ENCODE measurements around the gene THAP7.
"Not testable (repeated sequence)": the region's sequence is repeated elsewhere in the genome, so short reads cannot be mapped to it uniquely, and the experiment has no call there.

THAP7 gene

GRCh38 chr22:20975541-20976290 lies 26.2 kb downstream of the THAP7 start:
- Histone ChIP-seq H3K27me3 (ENCODE audit: control insufficient read depth, insufficient read depth, low read length) (no peaks in the 10 kb centered on the region), H3K36me3 (ENCODE audit: control insufficient read depth, insufficient read depth, low read length) (no peaks in the 10 kb centered on the region), H3K4me1 (ENCODE audit: control insufficient read depth, insufficient read depth, low read length) (peaks cover 6% of the 10 kb centered on the region; the same call in 1 of the 2 replicates), H3K4me3 (ENCODE audit: low read length) (no peak overlapping the region), H3K27ac (ENCODE audit: low read length) (no peak overlapping the region), H3K9me3 (ENCODE audit: control insufficient read depth, insufficient read depth, low read length) (no peaks in the 10 kb centered on the region)
- no peak for DNase-seq (ENCODE audit: low read depth, low spot score)
- WGBS (ENCODE audit: insufficient coverage, insufficient read length): no CpG with 5 or more reads among the region's 14 CpGs

GRCh38 chr22:20974336-20974955 lies 27.5 kb downstream of the THAP7 start:
- Histone ChIP-seq H3K4me1 (ENCODE audit: control insufficient read depth, insufficient read depth, low read length) (peaks cover 2% of the 10 kb centered on the region; the same call in 1 of the 2 replicates), H3K27me3 (ENCODE audit: control insufficient read depth, insufficient read depth, low read length) (no peaks in the 10 kb centered on the region; the same call in 1 of the 2 replicates), H3K9me3 (ENCODE audit: control insufficient read depth, insufficient read depth, low read length) (no peaks in the 10 kb centered on the region), H3K4me3 (ENCODE audit: low read length) (no peak overlapping the region), H3K36me3 (ENCODE audit: control insufficient read depth, insufficient read depth, low read length) (no peaks in the 10 kb centered on the region), H3K27ac (ENCODE audit: low read length) (no peak overlapping the region)
- no peak for DNase-seq (ENCODE audit: low read depth, low spot score)
- WGBS (ENCODE audit: insufficient coverage, insufficient read length): no CpG with 5 or more reads among the region's 16 CpGs

GRCh38 chr22:20973634-20974286 lies 28.2 kb downstream of the THAP7 start:
- Histone ChIP-seq H3K9me3 (ENCODE audit: control insufficient read depth, insufficient read depth, low read length) (no peaks in the 10 kb centered on the region), H3K4me3 (ENCODE audit: low read length) (no peak overlapping the region), H3K4me1 (ENCODE audit: control insufficient read depth, insufficient read depth, low read length) (peaks cover 2% of the 10 kb centered on the region; the same call in 1 of the 2 replicates), H3K27me3 (ENCODE audit: control insufficient read depth, insufficient read depth, low read length) (peaks cover under 1% of the 10 kb centered on the region; the same call in 1 of the 2 replicates), H3K36me3 (ENCODE audit: control insufficient read depth, insufficient read depth, low read length) (no peaks in the 10 kb centered on the region), H3K27ac (ENCODE audit: low read length) (no peak overlapping the region)
- no CpG with 5 or more reads among the region's 21 CpGs for WGBS (ENCODE audit: insufficient coverage, insufficient read length)
- no peak for DNase-seq (ENCODE audit: low read depth, low spot score)

- H3K27me3 ChIP-seq (ENCODE audit: control insufficient read depth, insufficient read depth, low read length): peaks cover 3% of the 10 kb centered on the region; the same call in 1 of the 2 replicates
- peaks cover 4% of the 10 kb centered on the region for H3K4me1 ChIP-seq (ENCODE audit: control insufficient read depth, insufficient read depth, low read length)
- no peak overlapping the region for H3K27ac ChIP-seq (ENCODE audit: low read length)
- DNase-seq (ENCODE audit: low read depth, low spot score): no peak
- H3K4me3 ChIP-seq (ENCODE audit: low read length): no peak overlapping the region
- no peaks in the 10 kb centered on the region for H3K36me3 ChIP-seq (ENCODE audit: control insufficient read depth, insufficient read depth, low read length)
- H3K9me3 ChIP-seq (ENCODE audit: control insufficient read depth, insufficient read depth, low read length): no peaks in the 10 kb centered on the region
- WGBS (ENCODE audit: insufficient coverage, insufficient read length): no CpG with 5 or more reads among the region's 21 CpGs
Observed at GRCh38 chr22:20972933-20973577, 28.9 kb downstream of the THAP7 start.

- WGBS (ENCODE audit: insufficient coverage, insufficient read length): no CpG with 5 or more reads among the region's 11 CpGs
- H3K27ac ChIP-seq (ENCODE audit: low read length); H3K36me3 ChIP-seq (ENCODE audit: control insufficient read depth, insufficient read depth, low read length); H3K27me3 ChIP-seq (ENCODE audit: control insufficient read depth, insufficient read depth, low read length); H3K4me1 ChIP-seq (ENCODE audit: control insufficient read depth, insufficient read depth, low read length); H3K9me3 ChIP-seq (ENCODE audit: control insufficient read depth, insufficient read depth, low read length); DNase-seq (ENCODE audit: low read depth, low spot score); H3K4me3 ChIP-seq (ENCODE audit: low read length): not testable (repeated sequence)
Observed at GRCh38 chr22:20972014-20972694, 29.8 kb downstream of the THAP7 start.

- H3K9me3 ChIP-seq (ENCODE audit: control insufficient read depth, insufficient read depth, low read length): no peaks in the 10 kb centered on the region
- peaks cover 6% of the 10 kb centered on the region for H3K4me1 ChIP-seq (ENCODE audit: control insufficient read depth, insufficient read depth, low read length)
- no peak overlapping the region for H3K27ac ChIP-seq (ENCODE audit: low read length)
- H3K27me3 ChIP-seq (ENCODE audit: control insufficient read depth, insufficient read depth, low read length): peaks cover 12% of the 10 kb centered on the region; the same call in 1 of the 2 replicates
- H3K4me3 ChIP-seq (ENCODE audit: low read length): no peak overlapping the region
- no peak for DNase-seq (ENCODE audit: low read depth, low spot score)
- WGBS (ENCODE audit: insufficient coverage, insufficient read length): no CpG with 5 or more reads among the region's 4 CpGs
- no peaks in the 10 kb centered on the region for H3K36me3 ChIP-seq (ENCODE audit: control insufficient read depth, insufficient read depth, low read length)
Observed at GRCh38 chr22:20970939-20971657, 30.8 kb downstream of the THAP7 start.

- no peaks in the 10 kb centered on the region for H3K36me3 ChIP-seq (ENCODE audit: control insufficient read depth, insufficient read depth, low read length)
- no CpG with 5 or more reads among the region's 7 CpGs for WGBS (ENCODE audit: insufficient coverage, insufficient read length)
Observed at GRCh38 chr22:20968281-20968977, 33.5 kb downstream of the THAP7 start.

GRCh38 chr22:20967697-20968211 lies 34.2 kb downstream of the THAP7 start:
- DNase-seq (ENCODE audit: low read depth, low spot score): no peak

More at GRCh38 chr22:20968281-20968977, 33.5 kb downstream of the THAP7 start:
- H3K4me3 ChIP-seq (ENCODE audit: low read length): no peak overlapping the region
- H3K4me1 ChIP-seq (ENCODE audit: control insufficient read depth, insufficient read depth, low read length): peaks cover 6% of the 10 kb centered on the region
- no peaks in the 10 kb centered on the region for H3K9me3 ChIP-seq (ENCODE audit: control insufficient read depth, insufficient read depth, low read length)
- no peak overlapping the region for H3K27ac ChIP-seq (ENCODE audit: low read length)
- no peak for DNase-seq (ENCODE audit: low read depth, low spot score)
- H3K27me3 ChIP-seq (ENCODE audit: control insufficient read depth, insufficient read depth, low read length): peaks cover 35% of the 10 kb centered on the region

More at GRCh38 chr22:20967697-20968211, 34.2 kb downstream of the THAP7 start:
- Histone ChIP-seq H3K27me3 (ENCODE audit: control insufficient read depth, insufficient read depth, low read length) (peaks cover 35% of the 10 kb centered on the region), H3K36me3 (ENCODE audit: control insufficient read depth, insufficient read depth, low read length) (no peaks in the 10 kb centered on the region), H3K4me3 (ENCODE audit: low read length) (no peak overlapping the region), H3K4me1 (ENCODE audit: control insufficient read depth, insufficient read depth, low read length) (peaks cover 6% of the 10 kb centered on the region), H3K9me3 (ENCODE audit: control insufficient read depth, insufficient read depth, low read length) (no peaks in the 10 kb centered on the region), H3K27ac (ENCODE audit: low read length) (no peak overlapping the region)
- WGBS (ENCODE audit: insufficient coverage, insufficient read length): no CpG with 5 or more reads among the region's 19 CpGs
